DND-41 (cell line): ENCODE measurements around the gene PLCD3.

Experiments used
- ATAC-seq: fragments of 200-7000 bp; cut with Tn5 transposase; 3 replicates; pipeline ENCODE4 v1.9.1; 2021; ENCODE audit warnings: low read depth; ENCODE audit not compliant: insufficient read depth
- DNase-seq: peaks from one replicate; pipeline ENCODE4 v3.0.0-alpha.2; 2020
- H2AFZ ChIP-seq: 2 replicates; pipeline ENCODE4 v1.6.0; 2012; ENCODE audit warnings: low read depth, low read length
- H3K27ac ChIP-seq: 2 replicates; pipeline ENCODE4 v1.5.1; 2012; ENCODE audit warnings: low read length, inconsistent platforms
- H3K27me3 ChIP-seq: fragments of 200-600 bp; sonication (generic); 2 replicates; pipeline ENCODE4 v1.6.0; 2012; ENCODE audit warnings: low read length, mild to moderate bottlenecking, inconsistent platforms; ENCODE audit not compliant: insufficient read depth, poor library complexity
- H3K36me3 ChIP-seq: 2 replicates; pipeline ENCODE4 v1.5.1; 2012; ENCODE audit warnings: low read length, inconsistent platforms; ENCODE audit not compliant: insufficient read depth
- H3K4me1 ChIP-seq: 2 replicates; pipeline ENCODE4 v1.5.1; 2012; ENCODE audit warnings: mild to moderate bottlenecking, low read length; ENCODE audit not compliant: insufficient read depth
- H3K4me2 ChIP-seq: 2 replicates; pipeline ENCODE4 v1.6.0; 2012; ENCODE audit warnings: mild to moderate bottlenecking, moderate library complexity, low read length, inconsistent platforms; ENCODE audit not compliant: insufficient read depth
- H3K4me3 ChIP-seq, 2 experiments: fragments of 200-600 bp in 1 of 2; shearing (Covaris generic) in 1 of 2; 2 replicates each; pipeline ENCODE4 v1.5.1; 2012 to 2016; ENCODE audit warnings: inconsistent platforms in 2 of 2, low read length in 2 of 2, mild to moderate bottlenecking in 2 of 2, low read depth in 1 of 2, moderate library complexity in 1 of 2
- H3K79me2 ChIP-seq: 2 replicates; pipeline ENCODE4 v1.6.0; 2012; ENCODE audit warnings: low read length, inconsistent platforms; ENCODE audit not compliant: insufficient read depth
- H3K9ac ChIP-seq: 2 replicates; pipeline ENCODE4 v1.6.0; 2012; ENCODE audit warnings: low read depth, mild to moderate bottlenecking, inconsistent platforms, low read length, moderate library complexity
- H3K9me3 ChIP-seq: 2 replicates; pipeline ENCODE4 v1.5.1; 2012; ENCODE audit warnings: low read length, moderate library complexity, mild to moderate bottlenecking, inconsistent platforms; ENCODE audit not compliant: insufficient read depth, severe bottlenecking
- H4K20me1 ChIP-seq: 2 replicates; pipeline ENCODE4 v1.6.0; 2012; ENCODE audit warnings: low read length; ENCODE audit not compliant: insufficient read depth
- CTCF ChIP-seq: IDR thresholded peaks from 2 replicates; pipeline ENCODE4 v1.5.1; 2012; ENCODE audit warnings: borderline replicate concordance, low read length, moderate library complexity, mild to moderate bottlenecking; ENCODE audit not compliant: poor library complexity, severe bottlenecking; ENCODE audit errors: extremely low read depth
- EZH2 ChIP-seq: IDR thresholded peaks from 3 replicates; pipeline ENCODE4 v1.6.1; 2012; ENCODE audit warnings: borderline replicate concordance, low read depth, mild to moderate bottlenecking, moderate library complexity, low read length, inconsistent platforms; ENCODE audit not compliant: severe bottlenecking

Gene PLCD3

GRCh38 chr17:45107293-45108010 is 24.9 kb downstream of the PLCD3 start:
- Histone ChIP-seq H3K36me3 (peaks cover 67% of the 10 kb centered on the region), H3K27me3 (no peaks in the 10 kb centered on the region), H3K9me3 (no peaks in the 10 kb centered on the region), H4K20me1 (peaks cover 20% of the 10 kb centered on the region; the same call in 1 of the 2 replicates), H3K9ac (no peak overlapping the region), H3K79me2 (no peaks in the 10 kb centered on the region), H3K4me1 (no peaks in the 10 kb centered on the region), H3K4me2 (no peak overlapping the region), H3K27ac (no peak overlapping the region), H2AFZ (no peak overlapping the region), H3K4me3 (no peak overlapping the region)
- TF ChIP-seq EZH2, result no peak
- no peak for TF ChIP-seq CTCF
- DNase-seq, result no peak
- ATAC-seq, result no peak

GRCh38 chr17:45106582-45106981 is 25.7 kb downstream of the PLCD3 start:
- no peak overlapping the region for H2AFZ ChIP-seq
- H3K4me1 ChIP-seq, result no peaks in the 10 kb centered on the region
- no peaks in the 10 kb centered on the region for H3K27me3 ChIP-seq
- H3K4me2 ChIP-seq, result no peak overlapping the region
- H3K4me3 ChIP-seq, result no peak overlapping the region
- no peak for ATAC-seq
- TF ChIP-seq CTCF, result no peak
- no peak for TF ChIP-seq EZH2
- no peaks in the 10 kb centered on the region for H3K9me3 ChIP-seq
- no peaks in the 10 kb centered on the region for H3K79me2 ChIP-seq
- no peak for DNase-seq
- peaks cover 20% of the 10 kb centered on the region; the same call in 1 of the 2 replicates for H4K20me1 ChIP-seq
- no peak overlapping the region for H3K27ac ChIP-seq
- peaks cover 75% of the 10 kb centered on the region for H3K36me3 ChIP-seq
- H3K9ac ChIP-seq, result no peak overlapping the region

- no peaks in the 10 kb centered on the region for H3K9me3 ChIP-seq
- no peak overlapping the region for H3K4me3 ChIP-seq
- H4K20me1 ChIP-seq, result peaks cover 20% of the 10 kb centered on the region; the same call in 1 of the 2 replicates
- H2AFZ ChIP-seq, result no peak overlapping the region
- ATAC-seq (no peak), DNase-seq (no peak)
- no peak for TF ChIP-seq CTCF
- no peak for TF ChIP-seq EZH2
- no peak overlapping the region for H3K27ac ChIP-seq
- no peak overlapping the region for H3K4me2 ChIP-seq
- no peak overlapping the region for H3K9ac ChIP-seq
- no peaks in the 10 kb centered on the region for H3K27me3 ChIP-seq
- no peaks in the 10 kb centered on the region for H3K79me2 ChIP-seq
- H3K36me3 ChIP-seq, result peaks cover 80% of the 10 kb centered on the region
- H3K4me1 ChIP-seq, result no peaks in the 10 kb centered on the region
Observed at GRCh38 chr17:45106096-45106495, 26.2 kb downstream of the PLCD3 start.
